Natural killer cell treated with Interleukin-12 subunit alpha and Interleukin-12 subunit beta and Interleukin-15 and Interleukin-18, amount 100 ng/mL, for 72 hours (primary cell): Measurements from ENCODE around the gene PGRMC2. TPM values are rescaled to one million over a fixed set of nuclear protein-coding genes. Genes with fewer than 3 reads are reported as not detected.

ENCODE experiments used
- ATAC-seq, 2 donors: fragments of 150-1000 bp; cut with Tn5 transposase in 1 of 2; sonication (Bioruptor Pico), chemical (Tn5 transposase) in 1 of 2; 2 replicates each; pipeline ENCODE4 v1.10.0; 2021
- DNase-seq: peaks from one replicate; pipeline ENCODE4 v3.0.0; 2022; ENCODE audit warnings: low spot score
- H3K27ac Mint-ChIP-seq, 2 donors: 1 replicate in 1 of 2; 2 replicates in 1 of 2; pipeline ENCODE4 v1.8.0; 2022; ENCODE audit warnings: mixed read lengths in 2 of 2, mild to moderate bottlenecking in 1 of 2, moderate library complexity in 1 of 2
- H3K27me3 Mint-ChIP-seq, 2 donors: 1 replicate in 1 of 2; 2 replicates in 1 of 2; pipeline ENCODE4 v1.8.0; 2022; ENCODE audit warnings: mixed read lengths in 2 of 2
- H3K36me3 Mint-ChIP-seq: one replicate; pipeline ENCODE4 v1.8.0; 2022; ENCODE audit warnings: mixed read lengths
- H3K4me1 Mint-ChIP-seq, 2 donors: 1 replicate in 1 of 2; 2 replicates in 1 of 2; pipeline ENCODE4 v1.8.0; 2022; ENCODE audit warnings: low read depth in 2 of 2, mixed read lengths in 2 of 2, mild to moderate bottlenecking in 1 of 2
- H3K4me3 Mint-ChIP-seq: one replicate; pipeline ENCODE4 v1.8.0; 2022; ENCODE audit warnings: mixed read lengths
- H3K9me3 Mint-ChIP-seq: 2 replicates; pipeline ENCODE4 v1.8.0; 2022; ENCODE audit warnings: mixed read lengths
- total RNA-seq, 2 donors: library from RNA; stranded (reverse); gene quantifications; one replicate each; pipeline ENCODE4 v1.2.3, GENCODE V29; 2022

Gene PGRMC2
- total RNA-seq, 2 donors from 2014 or later = 29.4 to 32.2 TPM

DNA sequence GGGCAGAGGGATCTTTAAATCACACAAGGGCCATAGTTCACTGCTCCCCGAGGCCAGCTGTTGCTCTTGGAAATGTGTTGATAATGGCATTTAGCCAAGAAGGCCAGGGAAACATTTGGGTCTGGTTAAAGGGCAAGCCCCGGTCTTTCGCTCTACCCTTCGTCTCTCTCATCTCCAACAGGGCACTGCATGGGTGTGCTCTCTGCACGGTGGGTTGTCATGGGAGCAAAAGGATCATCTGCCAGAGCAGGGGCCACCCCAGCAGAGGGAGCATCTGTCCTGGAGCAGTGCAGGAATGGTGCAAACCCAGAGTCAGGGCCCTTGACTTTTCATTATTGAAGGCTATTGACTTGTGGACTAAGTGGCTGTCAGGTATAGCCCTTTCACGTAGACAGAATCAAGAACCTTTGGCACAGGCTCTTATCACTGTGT lies 22.7 kb upstream of the PGRMC2 start:
- no peak for ATAC-seq
- Mint-ChIP-seq H3K27me3 (no peaks in the 10 kb centered on the region), H3K4me3 (no peak overlapping the region)

DNA sequence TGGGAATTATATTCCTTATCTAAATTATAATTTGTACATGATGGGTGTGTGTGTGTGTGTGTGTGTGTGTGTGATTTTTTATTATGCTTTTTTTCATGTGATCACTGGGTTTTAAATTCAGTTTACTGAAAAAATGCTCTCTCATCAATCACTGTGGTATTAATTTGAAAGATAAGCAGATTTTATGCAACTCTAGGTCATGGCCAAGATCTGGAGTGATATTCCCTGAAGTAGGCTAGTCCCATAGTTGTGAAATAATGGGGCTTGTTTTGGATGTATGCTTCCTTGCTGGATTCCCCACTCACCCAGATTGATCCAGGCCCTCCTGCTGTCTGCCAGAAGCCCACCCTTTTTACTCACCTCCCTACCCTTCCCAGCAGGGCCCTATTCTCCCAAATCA lies 22.0 kb upstream of the PGRMC2 start:
- no peaks in the 10 kb centered on the region for H3K9me3 Mint-ChIP-seq
- no peaks in the 10 kb centered on the region for H3K36me3 Mint-ChIP-seq
- H3K4me3 Mint-ChIP-seq = no peak overlapping the region
- no peaks in the 10 kb centered on the region for H3K4me1 Mint-ChIP-seq
- H3K27me3 Mint-ChIP-seq = no peaks in the 10 kb centered on the region
- H3K27ac Mint-ChIP-seq = no peak overlapping the region
- no peak for ATAC-seq
- no peak for DNase-seq

More for the DNA sequence above, 22.7 kb upstream of the PGRMC2 start:
- Mint-ChIP-seq H3K9me3 (no peaks in the 10 kb centered on the region), H3K27ac (no peak overlapping the region), H3K36me3 (no peaks in the 10 kb centered on the region), H3K4me1 (no peaks in the 10 kb centered on the region)
- no peak for DNase-seq

DNA sequence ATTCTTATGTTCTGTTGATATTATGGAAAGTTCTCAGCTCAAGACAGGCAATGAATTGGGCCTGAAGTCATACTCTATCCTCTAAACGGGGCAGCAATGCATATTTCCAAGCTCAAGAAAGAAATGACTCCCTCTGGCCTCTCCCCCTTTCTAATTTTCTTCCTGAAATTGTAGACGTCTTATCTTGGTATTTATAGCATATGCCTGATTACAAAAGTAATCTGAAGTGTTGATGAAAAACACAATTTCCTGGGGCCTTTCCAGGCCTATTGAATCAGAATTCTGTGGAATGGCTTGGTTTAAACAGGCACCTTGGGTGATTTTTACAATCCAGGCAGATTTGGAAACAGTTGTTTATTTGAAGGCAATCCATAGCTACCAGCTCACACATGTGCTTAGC lies 21.4 kb upstream of the PGRMC2 start:
- no peak for DNase-seq
- no peak overlapping the region for H3K27ac Mint-ChIP-seq
- no peak for ATAC-seq
- H3K4me1 Mint-ChIP-seq = no peaks in the 10 kb centered on the region
- H3K4me3 Mint-ChIP-seq = no peak overlapping the region
- no peaks in the 10 kb centered on the region for H3K36me3 Mint-ChIP-seq
- no peaks in the 10 kb centered on the region for H3K27me3 Mint-ChIP-seq
- no peaks in the 10 kb centered on the region for H3K9me3 Mint-ChIP-seq

DNA sequence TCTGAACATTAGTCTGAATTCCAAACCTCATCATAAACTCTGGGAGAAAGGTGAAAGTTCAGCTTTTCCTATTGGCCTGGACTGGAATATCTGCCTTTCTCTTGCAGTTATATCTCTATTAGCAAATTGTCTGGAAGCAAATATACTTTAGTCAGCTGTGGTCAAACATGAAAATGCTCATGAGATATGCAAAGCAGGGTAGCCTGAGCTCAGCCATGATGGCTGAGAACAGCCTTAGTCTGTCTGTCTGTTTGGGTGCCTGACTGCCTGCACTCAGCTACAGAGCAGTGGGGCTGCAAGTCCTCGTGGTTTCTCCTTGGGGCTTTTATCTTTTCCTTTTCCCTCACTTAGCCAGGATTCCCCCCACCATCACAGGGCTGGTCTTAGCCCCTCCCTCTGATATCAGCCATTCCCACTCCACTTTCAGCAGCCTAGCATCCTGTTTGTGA lies 19.5 kb upstream of the PGRMC2 start:
- no peaks in the 10 kb centered on the region for H3K9me3 Mint-ChIP-seq
- DNase-seq (no peak), ATAC-seq (no peak)
- H3K27ac Mint-ChIP-seq = no peak overlapping the region
- H3K27me3 Mint-ChIP-seq = no peaks in the 10 kb centered on the region
- H3K36me3 Mint-ChIP-seq = no peaks in the 10 kb centered on the region
- no peak overlapping the region for H3K4me3 Mint-ChIP-seq
- H3K4me1 Mint-ChIP-seq = no peaks in the 10 kb centered on the region

DNA sequence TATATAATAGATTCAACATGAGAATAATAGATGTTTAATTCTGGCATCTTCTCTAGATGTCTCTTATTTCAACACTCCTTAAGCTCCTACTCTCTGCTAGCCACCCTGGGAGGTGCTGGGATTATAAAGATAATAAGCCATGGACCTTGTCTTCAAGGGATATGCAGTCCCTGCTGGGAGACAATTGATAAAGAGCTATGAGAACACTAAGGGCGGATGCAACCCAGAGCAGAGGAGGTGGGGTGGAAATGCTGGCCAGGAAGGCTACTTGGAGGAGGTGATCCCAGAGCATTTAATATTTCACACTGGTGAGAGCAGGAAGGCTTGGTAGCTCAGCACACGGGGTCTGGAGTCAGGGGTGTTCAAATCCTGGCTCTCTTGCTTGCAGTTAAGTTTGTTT lies 18.3 kb upstream of the PGRMC2 start:
- no peaks in the 10 kb centered on the region for H3K27me3 Mint-ChIP-seq
- H3K4me3 Mint-ChIP-seq = no peak overlapping the region
- H3K4me1 Mint-ChIP-seq = no peaks in the 10 kb centered on the region
- H3K9me3 Mint-ChIP-seq = no peaks in the 10 kb centered on the region
- no peak overlapping the region for H3K27ac Mint-ChIP-seq
- no peak for DNase-seq
- no peak for ATAC-seq
- H3K36me3 Mint-ChIP-seq = no peaks in the 10 kb centered on the region

DNA sequence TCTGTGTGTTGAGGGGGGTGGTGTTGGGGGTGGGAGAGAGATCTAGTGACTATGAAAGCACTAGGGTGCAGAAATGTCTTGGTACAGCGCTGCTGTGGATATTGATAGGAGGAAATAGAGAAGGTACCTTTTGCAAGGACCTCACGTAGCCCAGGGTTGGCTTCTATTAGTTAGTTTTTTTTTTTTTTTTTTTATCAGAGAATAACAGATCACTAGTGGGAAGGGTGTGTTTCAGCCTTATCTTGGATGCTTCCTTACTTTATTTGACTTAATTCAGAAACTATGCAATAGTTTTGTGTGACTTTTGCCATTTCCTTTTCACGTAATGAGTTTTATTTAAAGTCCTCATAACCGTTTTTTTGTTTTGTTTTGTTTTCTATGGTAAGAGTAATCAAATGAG lies 16.4 kb upstream of the PGRMC2 start:
- no peaks in the 10 kb centered on the region for H3K36me3 Mint-ChIP-seq
- no peak overlapping the region for H3K27ac Mint-ChIP-seq
- DNase-seq (no peak), ATAC-seq (no peak)
- H3K9me3 Mint-ChIP-seq = no peaks in the 10 kb centered on the region
- no peak overlapping the region for H3K4me3 Mint-ChIP-seq
- no peaks in the 10 kb centered on the region for H3K27me3 Mint-ChIP-seq
- no peaks in the 10 kb centered on the region for H3K4me1 Mint-ChIP-seq

DNA sequence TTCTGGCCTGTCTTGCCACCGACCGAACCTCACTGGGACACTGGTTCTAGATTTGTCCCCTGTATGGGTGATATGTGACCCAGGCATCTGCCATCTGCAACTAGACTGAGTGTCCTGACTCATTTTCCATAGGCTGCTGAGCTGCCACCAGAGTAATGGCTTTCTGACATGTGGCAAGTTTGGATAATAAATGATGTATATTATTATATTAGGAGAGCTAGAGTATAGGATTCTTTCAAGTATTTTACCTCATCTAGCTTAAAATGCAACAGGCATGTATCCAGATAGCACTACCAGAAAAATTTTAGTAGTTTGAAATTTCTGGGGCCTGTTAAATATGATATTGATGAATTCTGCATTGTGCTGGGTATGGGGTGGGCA lies 15.8 kb upstream of the PGRMC2 start:
- Mint-ChIP-seq H3K27ac (no peak overlapping the region), H3K9me3 (no peaks in the 10 kb centered on the region), H3K4me1 (no peaks in the 10 kb centered on the region), H3K36me3 (no peaks in the 10 kb centered on the region), H3K27me3 (no peaks in the 10 kb centered on the region), H3K4me3 (no peak overlapping the region)
- ATAC-seq (no peak), DNase-seq (no peak)

DNA sequence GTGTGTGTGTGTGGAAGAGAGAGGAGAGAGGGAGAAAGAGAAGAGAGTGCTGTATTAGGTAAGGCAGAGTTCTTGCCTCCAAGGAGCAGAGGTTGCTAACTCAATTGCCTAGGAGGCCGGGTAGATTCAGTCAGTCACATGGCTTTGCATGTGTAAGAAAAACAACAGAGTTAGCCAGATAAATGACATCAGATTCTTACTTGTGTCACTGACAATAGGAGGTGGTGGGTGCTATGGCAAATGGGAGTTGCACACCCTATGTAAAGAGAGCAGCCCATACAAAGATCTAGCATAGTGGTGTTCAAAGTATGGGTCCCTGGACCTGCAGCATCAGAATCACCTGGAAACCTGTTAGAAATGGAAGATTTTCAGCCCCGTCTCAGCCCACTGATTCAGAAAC lies 14.4 kb upstream of the PGRMC2 start:
- DNase-seq = no peak
- H3K4me1 Mint-ChIP-seq = no peaks in the 10 kb centered on the region
- H3K9me3 Mint-ChIP-seq = no peaks in the 10 kb centered on the region

DNA sequence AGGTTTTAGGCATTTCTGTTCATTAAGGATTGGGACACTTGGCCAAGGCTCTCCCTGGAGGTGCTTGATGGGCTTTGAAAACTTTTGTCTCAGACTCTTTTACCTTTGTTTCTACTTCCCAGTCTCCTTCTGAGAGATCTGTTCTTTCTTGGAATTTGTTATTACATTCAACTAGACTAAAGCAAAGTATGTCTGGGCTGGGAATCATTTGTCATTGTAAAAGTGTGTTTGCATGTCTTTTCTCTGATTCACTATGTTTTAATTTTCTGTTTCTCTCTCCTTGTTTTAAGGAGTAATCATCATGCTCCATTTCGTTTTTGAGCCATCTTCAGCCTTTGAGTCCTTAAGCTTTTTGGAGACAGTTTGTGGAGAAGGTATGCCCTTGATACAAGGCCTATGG lies 12.2 kb upstream of the PGRMC2 start:
- no peaks in the 10 kb centered on the region for H3K27me3 Mint-ChIP-seq
- DNase-seq (no peak), ATAC-seq (no peak)
- no peak overlapping the region for H3K27ac Mint-ChIP-seq
- H3K36me3 Mint-ChIP-seq = no peaks in the 10 kb centered on the region
- no peaks in the 10 kb centered on the region for H3K4me1 Mint-ChIP-seq
- H3K4me3 Mint-ChIP-seq = no peak overlapping the region
- H3K9me3 Mint-ChIP-seq = no peaks in the 10 kb centered on the region

More for the DNA sequence above, 14.4 kb upstream of the PGRMC2 start:
- no peak for ATAC-seq
- Mint-ChIP-seq H3K27me3 (no peaks in the 10 kb centered on the region), H3K27ac (no peak overlapping the region), H3K4me3 (no peak overlapping the region), H3K36me3 (no peaks in the 10 kb centered on the region)

DNA sequence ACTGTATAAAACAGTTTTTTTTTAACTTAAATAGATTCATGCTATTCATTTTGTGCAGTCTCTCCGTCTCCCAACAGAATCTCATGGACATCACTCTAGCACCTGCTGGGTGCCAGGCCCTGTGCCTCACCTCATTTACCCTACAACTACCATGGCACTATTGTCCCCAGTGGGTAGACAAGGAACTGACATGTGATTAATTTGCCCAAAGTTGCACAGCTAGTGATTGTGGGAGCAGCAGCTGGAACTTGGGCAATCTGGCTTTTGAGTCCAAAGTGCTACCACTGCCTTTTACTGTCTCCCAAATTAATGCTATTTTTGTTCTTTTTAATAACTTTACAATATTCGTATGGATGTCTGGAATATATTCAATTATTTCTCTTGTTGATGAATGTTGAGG lies 11.2 kb upstream of the PGRMC2 start:
- Mint-ChIP-seq H3K9me3 (no peaks in the 10 kb centered on the region), H3K4me3 (no peak overlapping the region), H3K27ac (no peak overlapping the region), H3K4me1 (no peaks in the 10 kb centered on the region), H3K27me3 (no peaks in the 10 kb centered on the region), H3K36me3 (no peaks in the 10 kb centered on the region)
- no peak for ATAC-seq
- DNase-seq = no peak

DNA sequence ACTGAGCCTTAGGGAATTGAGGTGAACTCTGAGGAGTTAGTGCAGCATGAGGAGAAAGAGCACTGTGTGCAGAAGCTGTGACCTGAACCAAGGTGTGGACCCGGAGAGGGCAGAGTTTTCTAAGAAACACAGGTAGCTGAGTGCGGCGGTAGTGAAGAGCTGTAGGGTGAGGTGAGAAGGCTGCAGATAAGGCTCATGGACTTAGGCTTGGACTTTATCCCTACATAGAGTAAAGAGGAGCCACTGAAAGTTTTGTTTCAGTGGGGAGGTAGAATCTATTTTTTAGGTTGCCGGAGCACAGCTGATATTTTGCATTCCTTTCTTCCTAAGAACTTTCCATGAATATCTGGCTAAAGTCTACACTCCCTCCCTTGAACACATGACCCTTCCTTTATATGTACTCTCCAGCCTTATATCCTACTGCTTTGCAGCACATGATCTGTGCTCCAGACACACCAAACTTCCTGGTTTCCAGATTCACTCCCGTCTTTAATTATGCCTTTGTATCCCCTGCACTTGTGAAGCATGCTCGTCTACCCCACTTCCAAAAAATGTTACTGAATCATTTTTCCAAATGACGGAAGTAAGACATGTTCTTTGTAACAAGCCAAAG lies 10.6 kb upstream of the PGRMC2 start:
- H3K27ac Mint-ChIP-seq = no peak overlapping the region
- no peak overlapping the region for H3K4me3 Mint-ChIP-seq
- no peak for DNase-seq
- no peaks in the 10 kb centered on the region for H3K27me3 Mint-ChIP-seq
- no peaks in the 10 kb centered on the region for H3K9me3 Mint-ChIP-seq
- ATAC-seq = no peak
- H3K36me3 Mint-ChIP-seq = no peaks in the 10 kb centered on the region
- H3K4me1 Mint-ChIP-seq = no peaks in the 10 kb centered on the region

DNA sequence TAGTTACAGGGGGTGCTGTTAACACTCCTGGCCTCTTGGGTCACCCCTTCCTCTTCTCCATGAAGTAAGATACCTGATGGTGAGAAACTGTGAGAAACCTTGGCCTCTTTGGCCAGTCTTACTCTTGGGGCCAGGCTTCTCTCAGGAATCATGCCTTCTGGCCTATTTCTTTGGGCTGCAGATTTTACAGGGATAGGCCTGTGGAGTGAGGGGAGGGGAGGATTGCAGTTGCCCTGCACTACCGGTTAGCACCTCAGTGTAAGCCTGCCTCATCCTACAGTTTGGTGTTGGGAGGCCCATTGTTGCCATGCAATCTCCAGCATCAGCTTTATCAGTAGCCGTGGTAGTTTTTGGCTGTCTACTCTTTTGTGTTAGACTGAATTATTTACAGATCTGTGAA lies 7.6 kb upstream of the PGRMC2 start:
- Mint-ChIP-seq H3K4me3 (no peak overlapping the region), H3K4me1 (no peaks in the 10 kb centered on the region), H3K9me3 (no peaks in the 10 kb centered on the region), H3K36me3 (no peaks in the 10 kb centered on the region), H3K27ac (no peak overlapping the region), H3K27me3 (no peaks in the 10 kb centered on the region)
- DNase-seq (no peak), ATAC-seq (no peak)

DNA sequence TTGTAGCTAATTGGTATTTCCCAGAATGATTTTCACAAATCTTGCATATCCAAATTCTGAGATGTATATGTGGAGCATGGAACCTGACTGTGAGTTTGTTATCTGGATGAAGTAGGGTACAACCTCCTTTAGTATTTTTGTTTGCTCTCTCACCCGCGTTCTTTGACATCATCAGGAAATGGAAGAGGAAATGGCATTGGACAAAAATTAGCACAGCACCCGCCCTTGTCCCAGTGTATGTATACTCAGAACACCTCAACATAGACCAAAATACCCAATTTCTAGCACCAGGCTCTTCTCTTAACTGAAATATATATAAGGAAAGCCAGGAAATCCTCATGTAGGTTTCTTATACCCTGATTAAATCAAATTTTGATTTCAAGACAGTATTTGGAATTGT lies 6.9 kb upstream of the PGRMC2 start:
- Mint-ChIP-seq H3K4me1 (peaks cover under 1 to 1% of the 10 kb centered on the region in 2 donors), H3K9me3 (no peaks in the 10 kb centered on the region), H3K27ac (no peak overlapping the region), H3K36me3 (no peaks in the 10 kb centered on the region), H3K4me3 (no peak overlapping the region), H3K27me3 (no peaks in the 10 kb centered on the region)
- DNase-seq = no peak
- ATAC-seq = no peak

DNA sequence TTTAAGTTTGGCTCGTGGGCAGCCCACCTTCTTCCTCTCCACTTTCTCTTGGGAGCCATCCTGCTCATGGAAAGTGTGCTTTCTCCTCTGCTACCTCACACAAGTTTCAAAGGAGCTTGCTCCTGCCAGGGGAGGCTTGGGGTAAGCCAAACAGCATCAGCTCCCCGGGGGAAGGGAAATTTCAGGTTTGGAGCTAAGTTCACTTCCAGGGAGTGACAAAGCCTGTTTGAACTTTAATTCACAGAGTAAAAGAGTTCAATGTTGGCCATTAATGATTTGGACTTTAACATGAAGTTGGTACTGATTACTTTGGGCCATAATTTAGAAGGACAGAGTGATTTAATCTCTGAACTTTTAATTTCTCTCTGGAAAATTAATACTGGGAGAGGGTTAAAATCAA lies 4.7 kb upstream of the PGRMC2 start:
- no peak for DNase-seq
- no peak for ATAC-seq
- no peaks in the 10 kb centered on the region for H3K27me3 Mint-ChIP-seq
- peaks cover 8 to 10% of the 10 kb centered on the region in 2 donors for H3K4me1 Mint-ChIP-seq
- no peaks in the 10 kb centered on the region for H3K36me3 Mint-ChIP-seq
- H3K4me3 Mint-ChIP-seq = no peak overlapping the region
- H3K9me3 Mint-ChIP-seq = no peaks in the 10 kb centered on the region
- no peak overlapping the region for H3K27ac Mint-ChIP-seq

DNA sequence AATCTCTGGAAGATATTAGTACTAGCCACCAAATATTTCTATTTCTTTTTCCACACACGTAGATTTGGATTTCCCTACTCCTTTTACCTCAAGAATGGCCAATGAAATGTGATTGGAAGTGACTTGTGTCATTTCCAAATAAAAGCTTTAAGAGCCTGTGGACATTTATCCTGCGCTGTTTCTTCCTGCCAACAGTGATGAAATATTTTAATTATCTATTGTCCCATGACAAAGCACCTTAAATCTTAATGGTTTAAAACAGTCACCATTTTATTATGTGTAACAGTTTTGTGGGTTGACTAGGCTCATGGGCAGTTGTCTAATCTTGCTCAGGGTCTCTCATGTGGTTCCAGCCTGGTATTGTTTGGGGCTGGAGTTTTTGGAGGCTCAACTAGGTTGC lies 3.5 kb upstream of the PGRMC2 start:
- no peak overlapping the region for H3K27ac Mint-ChIP-seq
- H3K36me3 Mint-ChIP-seq = no peaks in the 10 kb centered on the region
- no peak overlapping the region for H3K4me3 Mint-ChIP-seq
- ATAC-seq = no peak
- no peaks in the 10 kb centered on the region for H3K27me3 Mint-ChIP-seq
- peaks cover 17 to 18% of the 10 kb centered on the region in 2 donors for H3K4me1 Mint-ChIP-seq
- H3K9me3 Mint-ChIP-seq = no peaks in the 10 kb centered on the region
- DNase-seq = no peak
